GM18502 (cell line): Measurements from ENCODE around the gene NYAP2.
A peak's percentile ranks its signal among the peaks of the same experiment; 100 is the strongest.

ENCODE experiments used
- ATAC-seq: cut with Tn5 transposase; IDR thresholded peaks from one replicate; pipeline ENCODE4 v1.9.1; 2021; ENCODE audit warnings: mild to moderate bottlenecking; ENCODE audit not compliant: unreplicated experiment, poor library complexity

The NYAP2 gene

GRCh38 chr2:225471482-225471881, 72.0 kb downstream of the NYAP2 start:
- ATAC-seq, result no peak

DNA sequence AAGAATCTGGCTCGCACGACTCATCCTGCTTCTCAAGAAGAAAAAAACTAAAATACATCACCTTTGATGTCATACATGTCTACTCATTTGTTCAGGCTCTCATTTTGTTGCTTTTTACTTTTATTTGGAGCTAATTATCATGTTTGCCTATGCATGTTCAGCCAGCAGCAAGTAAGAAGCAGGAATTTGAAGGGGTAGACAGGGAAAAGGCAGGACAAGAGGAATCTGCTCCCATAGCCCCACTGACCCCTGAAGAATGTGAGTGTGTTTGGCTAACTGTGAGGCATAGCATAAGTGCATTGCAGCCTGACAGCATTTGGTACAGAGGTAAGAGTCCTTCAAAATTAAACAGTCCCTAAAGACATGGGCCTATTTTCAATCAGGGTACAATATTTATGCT, 72.7 kb downstream of the NYAP2 start:
- ATAC-seq, result no peak

DNA sequence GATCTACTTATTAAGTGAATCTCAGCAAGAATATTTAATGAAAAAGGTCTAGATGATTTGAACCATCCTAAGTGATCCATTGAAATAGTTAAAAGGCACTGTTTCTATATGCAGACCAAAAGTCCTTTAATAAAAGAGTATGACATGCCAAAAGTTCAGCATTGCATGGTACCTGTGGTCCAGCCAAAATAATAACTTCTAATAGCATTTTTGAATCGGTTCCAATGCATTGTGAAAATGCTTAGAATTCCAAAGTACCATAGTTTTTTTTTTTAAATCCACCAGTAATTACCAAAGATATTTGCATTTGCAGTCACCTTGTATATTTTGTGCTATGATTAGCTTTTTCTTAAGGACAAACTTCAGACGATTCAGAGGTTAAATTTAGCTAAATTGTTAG, 79.9 kb downstream of the NYAP2 start:
- ATAC-seq, result no peak

- ATAC-seq, result no peak
Measured at GRCh38 chr2:225484751-225485150, 85.2 kb downstream of the NYAP2 start.

DNA sequence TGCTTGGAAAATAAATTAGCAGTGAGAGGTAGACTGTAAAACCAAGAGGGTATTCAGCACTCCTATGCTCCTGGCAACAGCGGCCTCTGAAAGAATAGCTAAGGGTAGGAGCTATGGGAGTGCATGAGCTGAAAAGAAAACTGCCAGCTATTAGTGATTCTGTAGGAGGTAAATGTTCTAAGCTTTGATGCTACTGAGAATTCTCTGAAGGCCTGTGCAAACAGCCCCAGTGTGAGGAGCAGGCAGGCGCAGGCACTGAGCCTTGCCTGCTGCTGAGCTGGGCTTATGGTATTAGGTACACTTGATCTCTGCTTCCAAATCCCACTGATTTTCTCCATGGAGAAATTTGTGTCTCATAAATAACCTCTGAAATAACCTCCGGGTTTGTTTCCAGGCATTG, 86.7 kb downstream of the NYAP2 start:
- ATAC-seq, result no peak

DNA sequence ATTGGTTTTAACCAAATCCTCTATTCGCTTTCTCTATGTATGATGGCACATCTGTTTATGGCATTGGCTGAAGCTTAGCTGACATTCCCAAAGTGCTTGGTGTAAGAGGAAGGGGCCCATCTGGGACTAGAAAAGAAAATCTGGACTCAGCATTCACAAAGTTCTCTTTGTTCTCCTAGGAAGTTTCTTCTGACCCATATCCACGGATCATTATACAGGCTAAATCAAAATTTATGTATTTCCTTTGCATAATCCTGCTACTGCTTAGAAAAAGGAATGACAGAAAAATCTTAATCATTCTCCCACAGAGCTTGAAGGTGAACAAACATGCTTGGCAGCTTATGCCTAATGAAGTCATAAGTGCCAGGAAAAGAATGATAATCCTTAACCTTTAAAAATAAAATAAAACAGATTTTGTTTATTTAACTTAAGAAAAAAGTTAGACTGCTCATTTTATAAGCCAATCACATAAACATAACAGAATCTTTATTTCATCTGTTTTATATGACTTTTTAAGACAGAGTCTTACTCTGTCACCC, 88.4 kb downstream of the NYAP2 start:
- no peak for ATAC-seq

- ATAC-seq, result peak; percentile 64
Measured at GRCh38 chr2:225488743-225489142, 89.2 kb downstream of the NYAP2 start.

DNA sequence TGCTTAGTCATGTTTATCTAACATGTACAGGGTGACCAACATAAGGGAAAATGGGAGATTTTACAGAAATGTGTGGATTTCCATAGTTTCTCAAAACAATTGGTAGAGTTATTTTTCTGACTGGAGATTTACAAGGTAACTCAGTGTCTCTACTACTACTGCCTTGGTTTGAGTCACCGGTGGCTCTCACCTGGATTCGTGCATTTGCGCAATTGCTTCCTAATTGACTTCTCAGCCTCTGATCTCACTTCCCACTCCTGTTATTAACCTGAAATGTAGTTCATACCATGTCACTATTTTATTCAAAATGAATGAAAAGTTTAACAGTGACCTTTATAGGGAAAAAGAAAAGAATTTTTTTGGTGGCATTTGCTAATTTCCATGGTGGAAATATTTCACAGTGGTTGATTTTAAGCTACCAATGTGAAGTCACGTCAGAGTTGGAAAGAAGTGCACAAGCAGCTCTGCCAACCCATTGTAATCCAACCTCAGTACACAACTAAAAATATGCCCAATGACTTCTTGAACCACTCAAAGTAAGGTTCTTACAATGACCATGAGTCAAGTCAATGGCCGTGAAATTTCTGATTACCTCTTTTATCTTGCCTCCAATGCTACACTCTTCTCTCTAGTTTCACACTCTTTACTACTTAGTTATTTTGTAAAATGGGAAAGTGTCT, 94.0 kb downstream of the NYAP2 start:
- no peak for ATAC-seq

- ATAC-seq, result no peak
Measured at GRCh38 chr2:225494100-225494459, 94.6 kb downstream of the NYAP2 start.

DNA sequence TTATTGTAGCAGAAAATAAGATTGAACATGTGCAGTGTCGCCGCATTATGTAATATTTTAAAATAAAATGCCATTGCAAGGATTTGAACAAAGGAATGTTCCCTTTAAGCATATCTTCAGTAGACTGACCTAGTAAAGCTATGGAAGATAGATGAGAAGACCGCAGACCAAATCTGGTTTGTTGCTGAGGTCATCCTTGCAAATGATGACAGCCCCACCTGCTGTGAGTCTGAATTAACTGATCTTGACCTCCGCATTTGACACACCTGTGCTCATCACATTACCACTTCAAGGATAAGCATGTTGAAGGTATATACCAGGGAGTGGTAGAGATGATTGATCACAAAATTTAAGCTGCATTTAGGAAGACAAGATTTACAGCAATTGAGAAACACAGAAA, 96.2 kb downstream of the NYAP2 start:
- ATAC-seq, result no peak

- ATAC-seq, result no peak
Measured at GRCh38 chr2:225496568-225496967, 97.1 kb downstream of the NYAP2 start.

GRCh38 chr2:225497166-225497565, 97.7 kb downstream of the NYAP2 start:
- ATAC-seq, result no peak

DNA sequence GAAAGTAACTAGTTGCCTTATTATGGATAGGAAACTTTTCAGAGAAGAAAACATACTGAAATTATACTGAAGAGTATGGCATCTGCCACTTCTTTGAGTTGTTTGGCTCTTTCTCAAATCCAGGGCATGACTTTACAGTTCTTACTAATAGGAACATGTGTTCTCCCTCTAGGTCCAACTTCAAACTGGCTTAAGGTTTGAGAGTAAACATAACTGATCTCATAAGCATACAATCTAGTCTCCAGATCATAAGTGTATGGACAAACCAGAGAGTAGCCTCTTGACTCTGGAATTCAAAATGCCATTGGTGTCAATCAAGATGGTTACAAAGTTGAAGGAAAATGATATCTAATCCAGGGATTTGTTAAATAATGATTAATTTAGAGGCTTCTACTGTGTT, 101.5 kb downstream of the NYAP2 start:
- ATAC-seq, result no peak

- ATAC-seq, result no peak
Measured at GRCh38 chr2:225502971-225503370, 103.5 kb downstream of the NYAP2 start.

DNA sequence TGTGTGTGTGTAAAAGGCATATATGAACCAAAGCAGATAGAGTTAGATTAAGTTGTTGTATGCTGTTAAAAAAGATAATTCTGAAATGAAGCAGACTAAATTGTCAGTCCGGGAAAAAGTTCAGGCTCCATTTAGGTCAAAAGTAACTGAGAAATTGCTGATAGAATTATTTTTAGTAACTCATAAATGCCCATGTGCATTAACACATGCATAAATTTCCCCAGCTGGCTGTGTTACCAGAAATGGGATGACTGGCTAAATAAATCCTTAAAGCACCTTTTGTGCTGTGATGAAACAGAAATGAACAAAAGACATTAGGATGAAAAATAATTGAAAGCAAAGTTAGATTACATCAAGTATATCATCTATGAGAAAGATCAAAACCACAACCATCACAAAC, 111.3 kb downstream of the NYAP2 start:
- ATAC-seq, result no peak

- ATAC-seq, result no peak
Measured at GRCh38 chr2:225512469-225512868, 113.0 kb downstream of the NYAP2 start.

DNA sequence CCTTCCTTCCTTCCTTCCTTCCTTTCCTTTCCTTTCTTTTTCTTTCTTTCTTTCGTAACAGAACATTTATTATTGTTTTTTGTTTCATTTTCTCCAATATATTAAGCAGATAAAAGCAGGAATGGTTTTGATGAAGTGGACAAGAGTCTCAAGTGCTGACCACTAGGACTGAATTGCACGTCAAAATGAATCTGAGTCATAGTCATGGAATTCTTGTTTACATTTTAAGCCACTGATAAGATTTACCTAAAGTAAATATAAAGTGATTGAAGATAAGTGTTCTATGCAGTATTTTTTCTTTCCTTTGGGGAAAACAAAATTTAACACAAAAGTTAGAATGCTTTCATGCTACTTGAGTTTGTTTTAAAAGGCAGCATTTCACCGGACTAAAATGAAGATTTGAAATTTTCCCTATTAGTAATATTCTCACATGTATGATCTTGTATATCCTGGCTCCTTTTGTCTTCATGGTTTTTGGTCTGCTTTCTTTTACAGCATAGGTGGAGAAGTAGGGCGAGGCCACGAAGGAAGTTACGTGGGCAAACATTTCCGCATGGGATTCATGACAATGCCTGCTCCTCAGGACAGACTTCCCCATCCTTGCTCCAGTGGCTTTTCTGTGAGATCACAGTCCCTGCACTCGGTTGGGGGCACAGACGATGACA, 113.5 kb downstream of the NYAP2 start:
- no peak for ATAC-seq

- no peak for ATAC-seq
Measured at GRCh38 chr2:225515033-225515432, 115.5 kb downstream of the NYAP2 start.

GRCh38 chr2:225526760-225527390, 127.4 kb downstream of the NYAP2 start:
- ATAC-seq, result no peak

GRCh38 chr2:225531559-225531958, 132.0 kb downstream of the NYAP2 start:
- no peak for ATAC-seq

GRCh38 chr2:225532096-225532495, 132.6 kb downstream of the NYAP2 start:
- no peak for ATAC-seq

- no peak for ATAC-seq
Measured at GRCh38 chr2:225534037-225534436, 134.5 kb downstream of the NYAP2 start.
